H1 (cell line): ENCODE results near the gene MASTL. TPM values are rescaled to one million over a fixed set of nuclear protein-coding genes. Genes with fewer than 3 reads are reported as not detected.

Experiments
- CTCF ChIA-PET: fragments of 300-600 bp; sonication (Branson Sonifier 250); formaldehyde crosslinking; loops from one replicate; lab custom pipeline; 2021; ENCODE audit not compliant: partially characterized antibody; lab: Charles Lee
- POLR2A ChIA-PET: fragments of 300-600 bp; sonication (Branson Sonifier 250); formaldehyde crosslinking; loops from one replicate; lab custom pipeline; 2021; ENCODE audit warnings: inconsistent platforms; ENCODE audit not compliant: partially characterized antibody; lab: Charles Lee
- DNase-seq, 2 experiments: peaks; one replicate each; pipeline versions ENCODE4 v3.0.0 to v3.0.0-alpha.2; 2010 to 2022; ENCODE audit warnings: low spot score in 2 of 2, low read depth in 1 of 2, mixed read lengths in 1 of 2
- FAIRE-seq: peaks from 2 replicates; lab custom pipeline; 2011; peaks lifted over from hg19 to GRCh38; lab: Jason Lieb, UNC
- H2AFZ ChIP-seq: 2 replicates; pipeline ENCODE4 v1.8.1; 2012; ENCODE audit warnings: low read length, inconsistent platforms
- H2AK5ac ChIP-seq: 2 replicates; pipeline ENCODE4 v1.6.1; 2013; ENCODE audit warnings: low read depth, low read length
- H2BK120ac ChIP-seq: replicated peaks from 2 replicates; pipeline ENCODE3; 2013; ENCODE audit warnings: low read depth, low read length, inconsistent platforms
- H2BK12ac ChIP-seq: 2 replicates; pipeline ENCODE4 v1.6.1; 2013; ENCODE audit warnings: low read depth, low read length
- H2BK15ac ChIP-seq: 2 replicates; pipeline ENCODE4 v1.6.1; 2013; ENCODE audit warnings: low read length
- H2BK20ac ChIP-seq: 2 replicates; pipeline ENCODE4 v1.6.1; 2013; ENCODE audit warnings: low read length
- H2BK5ac ChIP-seq: 2 replicates; pipeline ENCODE4 v1.6.1; 2013; ENCODE audit warnings: low read depth, low read length
- H3K14ac ChIP-seq: 2 replicates; pipeline ENCODE4 v1.6.1; 2013; ENCODE audit warnings: inconsistent platforms; ENCODE audit not compliant: insufficient read length
- H3K18ac ChIP-seq: 2 replicates; pipeline ENCODE4 v1.6.1; 2013; ENCODE audit warnings: low read length; ENCODE audit errors: extremely low read depth
- H3K23ac ChIP-seq: 2 replicates; pipeline ENCODE4 v1.6.1; 2013; ENCODE audit warnings: inconsistent platforms; ENCODE audit not compliant: insufficient read length
- H3K23me2 ChIP-seq: 2 replicates; pipeline ENCODE4 v1.6.1; 2013; ENCODE audit warnings: low read depth, low read length
- H3K27ac ChIP-seq: 2 replicates; pipeline ENCODE4 v1.6.1; 2011; ENCODE audit warnings: low read depth, low read length, inconsistent platforms
- H3K27me3 ChIP-seq, 4 experiments: replicated peaks in 1 of 4; 1 replicate in 1 of 4; 2 replicates in 3 of 4; pipeline versions ENCODE4 v1.6.1 to v1.8.1; 2011 to 2013; ENCODE audit warnings: low read length in 3 of 4, mild to moderate bottlenecking in 3 of 4, inconsistent platforms in 2 of 4, mixed read lengths in 2 of 4, moderate library complexity in 1 of 4; ENCODE audit not compliant: control insufficient read depth in 3 of 4, insufficient read depth in 3 of 4; ENCODE audit errors: extremely low read depth in 1 of 4
- H3K36me3 ChIP-seq, 4 experiments: 2 replicates each; pipeline versions ENCODE4 v1.6.1 to v1.8.1; 2011 to 2013; ENCODE audit warnings: mild to moderate bottlenecking in 4 of 4, low read length in 3 of 4, moderate library complexity in 2 of 4, control low read depth in 1 of 4, inconsistent platforms in 1 of 4; ENCODE audit not compliant: insufficient read depth in 4 of 4, control insufficient read depth in 2 of 4
- H3K4ac ChIP-seq: replicated peaks from 2 replicates; pipeline ENCODE3; 2013; ENCODE audit warnings: low read length, low read depth, mixed read lengths, inconsistent platforms; ENCODE audit not compliant: insufficient read length
- H3K4me1 ChIP-seq, 4 experiments: replicated peaks in 1 of 4; 1 replicate in 1 of 4; 2 replicates in 3 of 4; pipeline versions ENCODE4 v1.6.1 to v1.8.1; 2011 to 2013; ENCODE audit warnings: low read length in 3 of 4, inconsistent platforms in 2 of 4, mixed read lengths in 1 of 4; ENCODE audit not compliant: insufficient read depth in 4 of 4, control insufficient read depth in 3 of 4
- H3K4me2 ChIP-seq, 2 experiments: 2 replicates each; pipeline versions ENCODE4 v1.6.1 to v1.8.1; 2011 to 2013; ENCODE audit warnings: low read depth in 2 of 2, low read length in 2 of 2, control low read depth in 1 of 2, inconsistent platforms in 1 of 2, mild to moderate bottlenecking in 1 of 2; ENCODE audit not compliant: insufficient read depth in 1 of 2
- H3K4me3 ChIP-seq, 4 experiments: fragments of 200-600, 300-600 bp in 1 of 4; sonication (generic), shearing (Covaris generic), sonication (Bioruptor Twin) in 1 of 4; 2 replicates each; pipeline versions ENCODE4 v1.5.1 to v1.8.1; 2011 to 2016; ENCODE audit warnings: low read length in 4 of 4, low read depth in 3 of 4, control low read depth in 2 of 4, inconsistent platforms in 2 of 4, mild to moderate bottlenecking in 2 of 4, mixed read lengths in 1 of 4, moderate library complexity in 1 of 4; ENCODE audit not compliant: insufficient read depth in 2 of 4; ENCODE audit errors: extremely low read depth in 1 of 4
- H3K56ac ChIP-seq: replicated peaks from 2 replicates; pipeline ENCODE3; 2013; ENCODE audit warnings: low read depth, mild to moderate bottlenecking, mixed read lengths, low read length, inconsistent platforms; ENCODE audit not compliant: insufficient read length
- H3K79me1 ChIP-seq: 2 replicates; pipeline ENCODE4 v1.6.1; 2013; ENCODE audit warnings: low read depth, low read length, control low read depth
- H3K79me2 ChIP-seq, 2 experiments: 2 replicates each; pipeline versions ENCODE4 v1.6.1 to v1.8.1; 2012 to 2013; ENCODE audit warnings: low read length in 2 of 2, mild to moderate bottlenecking in 2 of 2, inconsistent platforms in 1 of 2; ENCODE audit not compliant: insufficient read depth in 2 of 2, control insufficient read depth in 1 of 2
- H3K9ac ChIP-seq, 4 experiments: replicated peaks in 1 of 4; 1 replicate in 1 of 4; 2 replicates in 3 of 4; pipeline versions ENCODE4 v1.6.1 to v1.8.1; 2011 to 2013; ENCODE audit warnings: low read depth in 3 of 4, low read length in 3 of 4, control low read depth in 2 of 4, mild to moderate bottlenecking in 2 of 4, moderate library complexity in 2 of 4, inconsistent platforms in 1 of 4; ENCODE audit errors: extremely low read depth in 1 of 4
- H3K9me3 ChIP-seq, 2 experiments: 2 replicates each; pipeline versions ENCODE4 v1.6.1 to v1.8.1; 2012 to 2013; ENCODE audit warnings: mild to moderate bottlenecking in 2 of 2, moderate library complexity in 2 of 2, control low read depth in 1 of 2, inconsistent platforms in 1 of 2, low read depth in 1 of 2, low read length in 1 of 2, mixed read lengths in 1 of 2; ENCODE audit not compliant: insufficient read depth in 2 of 2
- H4K20me1 ChIP-seq, 2 experiments: replicated peaks in 1 of 2; 2 replicates each; pipeline versions ENCODE3 to v1.8.1; 2011 to 2013; ENCODE audit warnings: inconsistent platforms in 2 of 2, low read length in 2 of 2, mild to moderate bottlenecking in 1 of 2; ENCODE audit not compliant: insufficient read depth in 2 of 2, control insufficient read depth in 1 of 2
- H4K5ac ChIP-seq: 2 replicates; pipeline ENCODE4 v1.6.1; 2013; ENCODE audit warnings: low read length, low read depth, mixed read lengths, inconsistent platforms; ENCODE audit not compliant: insufficient read length
- H4K8ac ChIP-seq: 2 replicates; pipeline ENCODE4 v1.8.0; 2013; ENCODE audit warnings: mild to moderate bottlenecking, moderate library complexity, low read length, inconsistent platforms; ENCODE audit not compliant: insufficient read depth; ENCODE audit errors: extremely low read depth
- H4K91ac ChIP-seq: replicated peaks from 2 replicates; pipeline ENCODE3; 2013; ENCODE audit warnings: low read length, mixed read lengths, inconsistent platforms; ENCODE audit not compliant: insufficient read length
- BCL11A ChIP-seq, 2 experiments: IDR thresholded peaks; one replicate each; pipeline ENCODE4 v1.6.1; 2011; ENCODE audit warnings: low read depth in 2 of 2, low read length in 2 of 2, mild to moderate bottlenecking in 2 of 2
- CHD2 ChIP-seq: IDR thresholded peaks from 2 replicates; pipeline ENCODE4 v1.6.1; 2012; ENCODE audit warnings: low read length, improper control_type of control experiment
- GTF2F1 ChIP-seq: IDR thresholded peaks from 2 replicates; pipeline ENCODE4 v1.6.1; 2012; ENCODE audit warnings: low read depth, low read length, improper control_type of control experiment, borderline replicate concordance
- MAX ChIP-seq: IDR thresholded peaks from 2 replicates; pipeline ENCODE4 v1.6.1; 2012; ENCODE audit warnings: inconsistent platforms
- NANOG ChIP-seq: IDR thresholded peaks from 2 replicates; pipeline ENCODE4 v1.6.1; 2011; ENCODE audit warnings: low read length, low read depth, mild to moderate bottlenecking, inconsistent platforms; ENCODE audit not compliant: insufficient read depth, poor library complexity, severe bottlenecking
- NRF1 ChIP-seq: IDR thresholded peaks from 2 replicates; pipeline ENCODE4 v1.6.1; 2011; ENCODE audit warnings: mild to moderate bottlenecking, low read depth, low read length, improper control_type of control experiment
- RFX5 ChIP-seq: IDR thresholded peaks from 2 replicates; pipeline ENCODE4 v1.6.1; 2011; ENCODE audit warnings: low read depth, low read length, improper control_type of control experiment, borderline replicate concordance
- TAF1 ChIP-seq: IDR thresholded peaks from 2 replicates; pipeline ENCODE4 v1.6.1; 2011; ENCODE audit warnings: mild to moderate bottlenecking, low read depth, low read length
- WGBS, 2 experiments: shearing (Covaris generic) in 1 of 2; methylation state at CpG; one replicate each; pipeline versions ENCODE4 v1.1.6 to v1.1.7; 2013 to 2015; ENCODE audit warnings: low lambda C conversion rate in 2 of 2, mixed read lengths in 2 of 2, inconsistent platforms in 1 of 2, low coverage in 1 of 2, missing lambda C conversion rate in 1 of 2; ENCODE audit not compliant: insufficient replicate concordance in 2 of 2, insufficient coverage in 1 of 2, insufficient read length in 1 of 2; ENCODE audit errors: extremely low coverage in 1 of 2, missing lambda C conversion rate in 1 of 2; 5-methylcytosine and 5-hydroxymethylcytosine counted together
- long read RNA-seq, 2 experiments: library from RNA in 1 of 2; library from capped mRNA in 1 of 2; stranded (forward); transcript quantifications; one replicate each; pipeline ENCODE4 v2.0.0, GENCODE V29; 2021; ENCODE audit warnings: inconsistent platforms in 1 of 2
- polyA minus RNA-seq, 3 experiments: library from RNA; depleted of rRNA, polyadenylated mRNA; stranded (reverse); fragments of >200 nt; gene quantifications; 1 replicate in 2 of 3; 2 replicates in 1 of 3; pipeline ENCODE4 v1.2.3, GENCODE V29; 2011
- polyA plus RNA-seq, 7 experiments: library from polyadenylated mRNA; depleted of rRNA in 3 of 7; stranded (reverse) in 5 of 7; unstranded in 2 of 7; fragments of >200 nt in 5 of 7; fragments of 200-250 nt in 2 of 7; gene quantifications; 1 replicate in 5 of 7; 2 replicates in 1 of 7; 4 replicates in 1 of 7; pipeline versions ENCODE4 v1.2.1 to v1.2.3, GENCODE V29; 2011 to 2013; ENCODE audit warnings: missing spikeins in 2 of 7, mixed read lengths in 2 of 7
- total RNA-seq: library from RNA; stranded (reverse); fragmentation: NEBNext Ultra II Directional; extraction: Animal tissue kit (Norgen Biotek cat#: 25700); gene quantifications from 2 replicates; pipeline ENCODE4 v1.2.1, GENCODE V29; 2021

MASTL gene
- total RNA-seq (40.6 and 42.5 TPM in 2 replicates), polyA plus RNA-seq (2011; rRNA removed) (9.4 and 14.9 TPM in 2 replicates), polyA minus RNA-seq (2011; rRNA and poly(A)+ RNA removed) (16.4 and 24.8 TPM in 2 replicates)
- 19.1 TPM for polyA plus RNA-seq (2011; cell fraction: cytosol; rRNA removed)
- 9.5 TPM for polyA plus RNA-seq (2011; cell fraction: nucleus; rRNA removed)
- 22.4 to 37.9 TPM (median 24.9 TPM) in 4 replicates for polyA plus RNA-seq (2012, experiment 1 of 2)
- 2.5 TPM for polyA plus RNA-seq (2012, experiment 2 of 2)
- polyA plus RNA-seq (2013, experiment 1 of 2): 38.4 TPM
- polyA plus RNA-seq (2013, experiment 2 of 2): 39.6 TPM
- polyA minus RNA-seq (2011; cell fraction: cytosol; rRNA and poly(A)+ RNA removed): 13.1 TPM
- polyA minus RNA-seq (2011; cell fraction: nucleus; rRNA and poly(A)+ RNA removed): 21.1 TPM
- long read RNA-seq, experiment 1, transcript MASTL-202 (12 exons, 3,080 nt): major isoform, 9 of 45 reads
- long read RNA-seq, experiment 1, transcript MASTL-203 (12 exons, 3,623 nt): minor isoform, 8 of 45 reads
- long read RNA-seq, experiment 1, partial matches to known transcripts: 20 of 45 reads
- long read RNA-seq, experiment 1, other reads (novel, unspliced or antisense): 6 of 45 reads
- long read RNA-seq, experiment 2, transcript MASTL-202 (12 exons, 3,080 nt): major isoform, 6 of 25 reads
- long read RNA-seq, experiment 2, partial matches to known transcripts: 11 of 25 reads
- long read RNA-seq, experiment 2, other reads (novel, unspliced or antisense): 5 of 25 reads

GRCh38 chr10:27155066-27155754 lies at the start of gene MASTL:
Gene MASTL, plus strand, starts transcription at chr10:27155352. Its CDS starts 75 bp downstream, at chr10:27155427.
- no peaks in the 10 kb centered on the region for H3K9me3 ChIP-seq
- H3K23me2 ChIP-seq: peaks cover 4% of the 10 kb centered on the region
- peak within 1 kb of the TSS; percentile 3 for H3K23ac ChIP-seq
- no peak within 1 kb of the TSS for H2BK20ac ChIP-seq
- H3K27me3 ChIP-seq: no peaks in the 10 kb centered on the region
- H2BK15ac ChIP-seq: peak within 1 kb of the TSS; percentile 55; the same call in 1 of the 2 replicates
- peak within 1 kb of the TSS; percentile 79; the same call in 1 of the 2 replicates for H2AK5ac ChIP-seq
- peaks cover 10 to 32% (median 20%) of the 10 kb centered on the region in 4 experiments for H3K36me3 ChIP-seq
- H3K56ac ChIP-seq: peak within 1 kb of the TSS; percentile 90
- peak within 1 kb of the TSS; percentile 72 for H2BK12ac ChIP-seq
- peak within 1 kb of the TSS; percentile 95 to 100 (median 98) for H3K4me3 ChIP-seq
- peak within 1 kb of the TSS; percentile 70 for H3K14ac ChIP-seq
- peak within 1 kb of the TSS; percentile 91 to 98 for H3K4me2 ChIP-seq
- peak within 1 kb of the TSS; percentile 86 for H2AFZ ChIP-seq
- peaks cover 0 to 3% (median 0%) of the 10 kb centered on the region in 4 experiments; a peak in 4 of 7 replicates for H3K4me1 ChIP-seq
- H2BK5ac ChIP-seq: peak within 1 kb of the TSS; percentile 80
- no peak for FAIRE-seq
- WGBS, 2 experiments: 1% methylated on average over 55 of the region's 55 CpGs; no CpG with 5 or more reads in 1 of the 2 experiments
- ChIA-PET CTCF (interaction anchor here (0.6 to 1.2 kb wide), 3 partner anchors 9 to 27 kb away, joined by 3 to 4 read pairs (median 3); no protein-coding TSS in a partner anchor), POLR2A (interaction anchor here (0.8 to 4.9 kb wide), 7 partner anchors 11 to 457 kb away, joined by 3 to 48 read pairs (median 4); partner anchors contain the start of gene PDSS1)
- H4K8ac ChIP-seq: peak within 1 kb of the TSS; percentile 98
- H3K79me1 ChIP-seq: peaks cover 5% of the 10 kb centered on the region
- H3K4ac ChIP-seq: peak within 1 kb of the TSS; percentile 92
- H4K20me1 ChIP-seq: peaks cover 3 to 9% of the 10 kb centered on the region in 2 experiments
- H3K79me2 ChIP-seq: peaks cover 40 to 76% of the 10 kb centered on the region in 2 experiments
- H3K18ac ChIP-seq: peak within 1 kb of the TSS; percentile 60
- peak within 1 kb of the TSS; percentile 95 to 100 (median 96) for H3K9ac ChIP-seq
- H2BK120ac ChIP-seq: peak within 1 kb of the TSS; percentile 47
- H4K5ac ChIP-seq: peak within 1 kb of the TSS; percentile 94
- H3K27ac ChIP-seq: peak within 1 kb of the TSS; percentile 96
- H4K91ac ChIP-seq: peak within 1 kb of the TSS; percentile 63
- DNase-seq: peak; percentile 44 to 91
- TF ChIP-seq CHD2 (no peak), MAX (peak; percentile 42; the same call in 1 of the 2 replicates), NANOG (no peak), BCL11A (IDR thresholded peaks at IDR 0.05; ENCODE audit: low read depth in 2 of 2, low read length in 2 of 2) (no peak), RFX5 (no peak), GTF2F1 (peak; percentile 46; the same call in 1 of the 2 replicates), NRF1 (no peak), TAF1 (peak; percentile 87)
